BLaER1 treated with 17β-estradiol and CSF1 and Interleukin-3, amounts not matched to agents 10 nM and 100 nM (cell line): ENCODE measurements around the gene ULK2.

Experiments used
- H3K27ac ChIP-seq, 11 experiments: shearing (Covaris generic); formaldehyde crosslinking; 2 replicates each; pipeline ENCODE4 v1.8.1; 2022
- H3K27me3 ChIP-seq, 11 experiments: shearing (Covaris generic); formaldehyde crosslinking; 2 replicates each; pipeline ENCODE4 v1.8.1; 2022
- H3K36me3 ChIP-seq, 11 experiments: shearing (Covaris generic); formaldehyde crosslinking; 2 replicates each; pipeline ENCODE4 v1.8.1; 2022
- H3K4me1 ChIP-seq, 10 experiments: shearing (Covaris generic); formaldehyde crosslinking; 2 replicates each; pipeline ENCODE4 v1.8.1; 2022
- H3K4me2 ChIP-seq, 11 experiments: shearing (Covaris generic); formaldehyde crosslinking; 2 replicates each; pipeline ENCODE4 v1.8.1; 2022
- H3K4me3 ChIP-seq, 10 experiments: shearing (Covaris generic); formaldehyde crosslinking; 2 replicates each; pipeline ENCODE4 v1.8.1; 2022
- H3K9ac ChIP-seq, 11 experiments: shearing (Covaris generic); formaldehyde crosslinking; 2 replicates each; pipeline ENCODE4 v1.8.1; 2022
- H3K9me3 ChIP-seq, 11 experiments: shearing (Covaris generic); formaldehyde crosslinking; replicated peaks in 1 of 11; 2 replicates each; pipeline ENCODE4 v1.8.1; 2022
- H4K20me1 ChIP-seq, 11 experiments: shearing (Covaris generic); formaldehyde crosslinking; 2 replicates each; pipeline ENCODE4 v1.8.1; 2022
- Cebpa-rat ChIP-seq, 11 experiments: shearing (Covaris generic); IDR thresholded peaks; 2 replicates each; pipeline ENCODE4 v1.8.1; 2022

ULK2 gene

DNA sequence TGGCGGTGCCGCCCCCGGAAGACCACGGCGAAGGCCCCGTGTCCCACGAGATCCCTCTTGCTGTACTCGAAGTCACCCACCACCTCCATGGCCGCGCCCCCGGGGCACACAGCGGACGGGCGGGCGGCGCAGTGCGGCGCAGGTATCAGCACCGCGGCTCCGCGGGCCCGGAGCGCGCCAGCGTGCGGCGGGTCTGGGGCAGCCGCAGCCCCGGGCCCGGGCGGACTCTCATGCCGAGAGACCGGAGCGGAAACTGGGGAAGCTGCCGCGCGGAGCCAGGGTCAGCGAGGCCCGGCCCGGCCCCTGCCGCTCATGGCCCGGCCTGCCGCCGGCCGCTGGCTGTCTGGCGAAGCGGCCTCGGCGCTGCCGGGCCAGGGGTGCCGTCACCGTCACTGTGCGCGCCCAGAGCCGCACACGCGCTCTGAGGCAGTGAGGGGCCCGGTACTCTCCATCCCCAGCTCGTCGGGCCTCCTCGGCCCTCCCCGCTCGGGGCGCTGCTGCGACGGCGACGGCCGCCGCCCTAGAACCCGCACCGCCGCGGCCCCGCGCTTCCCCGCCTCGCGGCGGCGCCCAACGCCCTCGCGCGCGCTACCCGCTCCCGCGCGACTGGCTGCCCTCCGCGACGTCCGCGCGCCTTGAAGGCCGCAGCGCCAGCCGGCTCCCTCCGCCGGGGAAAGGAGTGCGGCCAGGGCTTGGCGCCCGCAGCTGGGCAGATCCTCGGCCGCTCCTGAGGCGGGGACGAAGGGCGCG, at the start of gene ULK2:
Gene ULK2, minus strand, starts transcription at position 608 of the 750 bp plus-strand sequence. Its CDS starts 519 bp downstream, at position 89.
- Histone ChIP-seq H3K9ac (peak within 1 kb of the TSS; percentile 84 to 97 (median 90)), H3K4me1 (peaks cover 12 to 32% (median 23%) of the 10 kb centered on the region in 10 experiments), H3K36me3 (peaks cover 0 to 13% (median 0%) of the 10 kb centered on the region in 11 experiments; a peak in 4 of 22 replicates), H3K9me3 (peaks cover 0 to 9% (median 0%) of the 10 kb centered on the region in 11 experiments; a peak in 7 of 22 replicates), H3K4me2 (peak within 1 kb of the TSS; percentile 82 to 99 (median 95)), H3K27me3 (peaks cover 0 to 17% (median 9%) of the 10 kb centered on the region in 11 experiments; a peak in 11 of 22 replicates), H3K27ac (peak within 1 kb of the TSS; percentile 84 to 95 (median 91)), H3K4me3 (peak within 1 kb of the TSS; percentile 69 to 91 (median 76)), H4K20me1 (no peaks in the 10 kb centered on the region)
- no peak for TF ChIP-seq Cebpa-rat (IDR thresholded peaks at IDR 0.05)

DNA sequence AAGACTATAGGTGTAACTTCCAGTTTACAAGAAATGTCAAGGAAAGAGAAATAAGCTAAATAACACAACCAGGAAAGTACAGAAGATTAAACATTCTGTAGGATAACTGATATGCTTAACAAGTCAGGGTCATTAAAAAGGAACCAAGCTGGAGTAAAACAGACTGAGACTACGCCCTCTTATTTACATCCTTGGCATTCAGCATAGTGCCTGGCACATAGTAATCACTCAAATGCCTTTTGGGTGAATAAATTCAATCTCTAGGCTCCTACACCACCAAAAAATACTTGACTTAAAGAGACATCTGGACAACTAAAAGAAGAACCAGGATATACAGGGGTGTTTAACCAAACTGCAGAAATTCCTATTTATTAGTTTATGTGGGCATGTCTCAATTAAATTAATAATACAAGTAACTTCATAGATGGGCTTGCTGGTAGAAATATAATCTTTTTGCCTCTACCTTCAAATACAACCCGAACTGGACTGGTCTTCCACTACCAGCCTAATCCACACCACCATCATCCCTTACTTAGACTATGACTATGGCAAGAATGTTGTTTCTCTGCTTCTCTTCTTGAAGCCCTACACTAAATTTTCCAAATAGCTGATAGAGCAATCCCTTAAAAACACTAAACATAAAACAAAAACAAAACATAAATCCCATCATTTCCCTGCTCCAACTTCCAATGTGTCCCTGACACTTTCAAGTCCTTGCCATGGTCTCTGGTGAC, 47.7 kb upstream of the ULK2 start:
- H3K4me2 ChIP-seq: no peak overlapping the region
- no peak overlapping the region for H3K4me3 ChIP-seq
- no peaks in the 10 kb centered on the region for H3K27me3 ChIP-seq
- no peaks in the 10 kb centered on the region for H3K9me3 ChIP-seq
- H3K27ac ChIP-seq: no peak overlapping the region
- TF ChIP-seq Cebpa-rat (IDR thresholded peaks at IDR 0.05): no peak
- peaks cover 95 to 100% (median 98%) of the 10 kb centered on the region in 11 experiments for H3K36me3 ChIP-seq
- H3K9ac ChIP-seq: no peak overlapping the region
- peaks cover 0 to 48% (median 5%) of the 10 kb centered on the region in 11 experiments; a peak in 8 of 22 replicates for H4K20me1 ChIP-seq
- no peaks in the 10 kb centered on the region for H3K4me1 ChIP-seq

- Histone ChIP-seq H3K9me3 (no peaks in the 10 kb centered on the region), H3K36me3 (peaks cover 99 to 100% (median 100%) of the 10 kb centered on the region in 11 experiments)
These were observed 43.3 kb upstream of the ULK2 start for GRCh38 chr17:19911033-19911432.

GRCh38 chr17:19909139-19909538, 41.4 kb upstream of the ULK2 start:
- Histone ChIP-seq H3K9ac (no peak overlapping the region), H3K36me3 (peaks cover 98 to 100% (median 100%) of the 10 kb centered on the region in 11 experiments), H3K9me3 (no peaks in the 10 kb centered on the region), H3K4me3 (no peak overlapping the region), H4K20me1 (peaks cover 0 to 28% (median 0%) of the 10 kb centered on the region in 11 experiments; a peak in 6 of 22 replicates), H3K27ac (no peak overlapping the region), H3K4me1 (peaks cover 0 to 35% (median 0%) of the 10 kb centered on the region in 10 experiments; a peak in 7 of 20 replicates), H3K4me2 (no peak overlapping the region), H3K27me3 (no peaks in the 10 kb centered on the region)
- no peak for TF ChIP-seq Cebpa-rat (IDR thresholded peaks at IDR 0.05)

More at GRCh38 chr17:19911033-19911432, 43.3 kb upstream of the ULK2 start:
- Histone ChIP-seq H3K27me3 (no peaks in the 10 kb centered on the region), H3K27ac (no peak overlapping the region), H3K4me3 (no peak overlapping the region), H3K4me1 (peaks cover 0 to 16% (median 0%) of the 10 kb centered on the region in 10 experiments; a peak in 6 of 20 replicates), H3K9ac (no peak overlapping the region), H4K20me1 (peaks cover 0 to 42% (median 4%) of the 10 kb centered on the region in 11 experiments; a peak in 7 of 22 replicates), H3K4me2 (no peak overlapping the region)
- TF ChIP-seq Cebpa-rat (IDR thresholded peaks at IDR 0.05): no peak

GRCh38 chr17:19905502-19905901, 37.8 kb upstream of the ULK2 start:
- H3K4me3 ChIP-seq: no peak overlapping the region
- H4K20me1 ChIP-seq: peaks cover 0 to 11% (median 0%) of the 10 kb centered on the region in 11 experiments; a peak in 5 of 22 replicates
- TF ChIP-seq Cebpa-rat (IDR thresholded peaks at IDR 0.05): no peak
- H3K9me3 ChIP-seq: no peaks in the 10 kb centered on the region
- H3K4me1 ChIP-seq: peaks cover 0 to 48% (median 0%) of the 10 kb centered on the region in 10 experiments; a peak in 7 of 20 replicates
- no peaks in the 10 kb centered on the region for H3K27me3 ChIP-seq
- H3K27ac ChIP-seq: peak overlapping the region in 1 of 11 experiments; percentile 45; a peak in 3 of 22 replicates
- H3K4me2 ChIP-seq: peak overlapping the region in 3 of 11 experiments; percentile 43 to 81 (median 75); a peak in 6 of 22 replicates
- no peak overlapping the region; a peak in 2 of 22 replicates for H3K9ac ChIP-seq
- H3K36me3 ChIP-seq: peaks cover 96 to 100% (median 99%) of the 10 kb centered on the region in 11 experiments

DNA sequence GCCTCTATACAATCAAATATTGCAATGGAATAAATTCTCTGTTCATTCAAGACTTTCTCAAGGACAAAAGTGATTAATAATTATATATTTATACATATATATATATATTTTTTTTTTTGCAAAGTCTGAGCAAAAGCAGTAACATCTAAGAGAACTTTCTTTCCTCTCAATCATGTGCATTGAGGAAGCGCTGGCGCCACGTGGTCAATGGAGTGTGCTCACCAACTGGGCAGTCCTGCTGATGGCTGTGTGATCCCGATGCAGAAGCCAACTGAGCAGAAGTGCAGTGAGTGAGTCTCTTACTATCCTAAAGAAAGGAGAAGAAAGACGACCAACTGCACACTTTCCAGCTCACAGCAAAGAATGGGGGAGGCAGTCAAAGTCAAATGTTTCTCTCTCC, 37.2 kb upstream of the ULK2 start:
- Histone ChIP-seq H3K4me3 (no peak overlapping the region), H3K4me2 (peak overlapping the region in 3 of 11 experiments; percentile 43 to 81 (median 75); a peak in 6 of 22 replicates), H3K4me1 (peaks cover 0 to 48% (median 0%) of the 10 kb centered on the region in 10 experiments; a peak in 7 of 20 replicates), H4K20me1 (peaks cover 0 to 11% (median 0%) of the 10 kb centered on the region in 11 experiments; a peak in 4 of 22 replicates), H3K27me3 (no peaks in the 10 kb centered on the region), H3K9me3 (no peaks in the 10 kb centered on the region), H3K27ac (peak overlapping the region in 1 of 11 experiments; percentile 45; a peak in 3 of 22 replicates), H3K9ac (no peak overlapping the region), H3K36me3 (peaks cover 94 to 100% (median 98%) of the 10 kb centered on the region in 11 experiments)
- no peak for TF ChIP-seq Cebpa-rat (IDR thresholded peaks at IDR 0.05)

DNA sequence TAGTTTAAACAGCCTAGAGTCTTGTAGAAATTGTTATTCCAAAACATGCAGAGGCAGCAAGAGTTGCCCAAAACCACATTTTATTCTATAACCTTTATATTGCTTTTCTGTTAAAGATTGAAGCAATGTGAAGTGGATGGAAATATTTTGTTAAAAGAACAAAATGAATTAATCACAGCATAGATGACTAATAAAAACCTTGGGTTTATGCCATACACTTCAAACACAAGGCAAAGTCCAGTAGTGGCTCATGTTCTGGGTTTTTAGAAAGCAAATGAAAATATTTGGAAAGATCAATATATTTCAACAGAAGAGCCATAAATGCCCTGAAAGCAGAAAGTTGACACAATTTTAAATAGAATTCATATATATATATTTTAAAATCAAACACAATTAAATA, 36.7 kb upstream of the ULK2 start:
- TF ChIP-seq Cebpa-rat (IDR thresholded peaks at IDR 0.05): no peak
- no peak overlapping the region for H3K9ac ChIP-seq
- no peaks in the 10 kb centered on the region for H3K9me3 ChIP-seq
- no peaks in the 10 kb centered on the region for H3K27me3 ChIP-seq
- peaks cover 88 to 100% (median 97%) of the 10 kb centered on the region in 11 experiments for H3K36me3 ChIP-seq
- H3K4me3 ChIP-seq: no peak overlapping the region
- H3K27ac ChIP-seq: no peak overlapping the region
- peaks cover 0 to 48% (median 0%) of the 10 kb centered on the region in 10 experiments; a peak in 7 of 20 replicates for H3K4me1 ChIP-seq
- H3K4me2 ChIP-seq: peak overlapping the region in 2 of 11 experiments; percentile 5 to 81; a peak in 3 of 22 replicates
- H4K20me1 ChIP-seq: peaks cover 0 to 11% (median 0%) of the 10 kb centered on the region in 11 experiments; a peak in 4 of 22 replicates

DNA sequence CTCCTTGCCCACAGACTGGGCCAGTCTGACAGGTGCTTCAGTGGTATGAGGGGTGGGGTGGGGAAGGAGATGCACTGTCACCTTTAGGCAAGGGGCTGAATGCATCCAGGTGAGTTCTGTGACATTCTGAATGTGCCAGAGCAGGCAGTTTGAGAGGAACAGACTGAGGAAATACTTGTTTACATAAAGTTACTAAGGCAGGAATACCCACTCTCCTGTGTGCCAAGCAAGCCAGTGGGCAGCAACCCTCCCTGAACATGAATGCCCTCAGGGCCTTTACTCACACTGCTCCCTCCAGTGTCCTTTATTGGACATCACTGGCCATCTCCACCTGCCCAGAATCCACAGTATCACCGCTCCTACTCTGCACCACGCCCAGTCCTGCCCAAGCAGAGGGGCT, 33.1 kb upstream of the ULK2 start:
- no peak overlapping the region for H3K27ac ChIP-seq
- no peak for TF ChIP-seq Cebpa-rat (IDR thresholded peaks at IDR 0.05)
- H3K4me1 ChIP-seq: peaks cover 0 to 35% (median 0%) of the 10 kb centered on the region in 10 experiments; a peak in 7 of 20 replicates
- no peaks in the 10 kb centered on the region for H3K9me3 ChIP-seq
- peaks cover 52 to 65% (median 61%) of the 10 kb centered on the region in 11 experiments for H3K36me3 ChIP-seq
- H3K9ac ChIP-seq: no peak overlapping the region
- H3K27me3 ChIP-seq: no peaks in the 10 kb centered on the region
- H3K4me3 ChIP-seq: no peak overlapping the region
- peaks cover 0 to 5% (median 0%) of the 10 kb centered on the region in 11 experiments; a peak in 2 of 22 replicates for H4K20me1 ChIP-seq
- no peak overlapping the region for H3K4me2 ChIP-seq
